Esophagus squamous epithelium (tissue), 5 donors: ENCODE data around the gene AP1G2. TPM values are rescaled to one million over a fixed set of nuclear protein-coding genes. Genes with fewer than 3 reads are reported as not detected.

Experiments
- DNase-seq: peaks from one replicate; lab custom pipeline; 2025; lab: John Stamatoyannopoulos, UW
- H3K27ac ChIP-seq, 4 donors: fragments of 200-600 bp; sonication (generic); one replicate each; pipeline ENCODE4 v1.5.1; 2016 to 2019; ENCODE audit warnings: mild to moderate bottlenecking in 1 of 4
- H3K27me3 ChIP-seq, 4 donors: fragments of 200-600 bp; sonication (generic); 1 replicate in 3 of 4; 2 replicates in 1 of 4; pipeline versions ENCODE4 v1.5.1 to v1.6.0; 2017 to 2021; ENCODE audit warnings: antibody characterized with exemption in 1 of 4
- H3K36me3 ChIP-seq, 3 donors: fragments of 200-600 bp; sonication (generic); one replicate each; pipeline ENCODE4 v1.5.1; 2016 to 2019
- H3K4me1 ChIP-seq, 3 donors: fragments of 200-600 bp; sonication (generic); one replicate each; pipeline ENCODE4 v1.5.1; 2017 to 2019
- H3K4me3 ChIP-seq, 4 donors: fragments of 200-600 bp; sonication (generic); 1 replicate in 3 of 4; 2 replicates in 1 of 4; pipeline ENCODE4 v1.5.1; 2016 to 2019; ENCODE audit warnings: mild to moderate bottlenecking in 2 of 4, moderate library complexity in 1 of 4
- H3K9me3 ChIP-seq, 3 donors: fragments of 200-600 bp; sonication (generic); one replicate each; pipeline ENCODE4 v1.5.1; 2016 to 2019
- CTCF ChIP-seq, 6 experiments: fragments of 450-650 bp in 4 of 6; fragments of 200-600 bp in 2 of 6; sonication (generic) in 2 of 6; IDR thresholded peaks; one replicate each; pipeline ENCODE4 v1.5.1; 2016 to 2019; ENCODE audit warnings: antibody characterized with exemption in 6 of 6, mild to moderate bottlenecking in 4 of 6, moderate library complexity in 4 of 6
- POLR2A ChIP-seq, 4 donors: fragments of 450-650 bp; IDR thresholded peaks; one replicate each; pipeline ENCODE4 v1.6.1; 2017; ENCODE audit warnings: antibody characterized with exemption in 4 of 4, mild to moderate bottlenecking in 4 of 4, moderate library complexity in 3 of 4
- WGBS, 2 donors: methylation state at CpG; one replicate each; pipeline ENCODE4 v1.1.5; 2018; 5-methylcytosine and 5-hydroxymethylcytosine counted together
- intact Hi-C: fragments of 100-400 bp; cut with DNase I; formaldehyde crosslinking; loops from one replicate; pipeline ENCODE4 v1.15.0; 2022
- total RNA-seq, 4 donors: library from RNA; depleted of rRNA; stranded (reverse); fragments of >200 nt; gene quantifications; one replicate each; pipeline ENCODE4 v1.1.0, GENCODE V29; 2016
- donor health status: DM: yes; HTN: yes; CAD: no.

Gene AP1G2
- total RNA-seq: 100 to 1,000 TPM in 1 of 4 donors, 10 to 100 TPM in 3; 58.0 to 116 (median 68.6) TPM

- H3K9me3 ChIP-seq: no peaks in the 10 kb centered on the region
- H3K27me3 ChIP-seq: peaks cover 0 to 16% (median 0%) of the 10 kb centered on the region in 4 donors
- peaks cover 0 to 37% (median 12%) of the 10 kb centered on the region in 3 donors for H3K36me3 ChIP-seq
- peaks cover 8 to 45% (median 16%) of the 10 kb centered on the region in 3 donors for H3K4me1 ChIP-seq
- no peak for TF ChIP-seq CTCF (IDR thresholded peaks at IDR 0.05)
- peak in 3 of 4 donors; percentile 25 to 75 (median 26) for TF ChIP-seq POLR2A (IDR thresholded peaks at IDR 0.05)
- intact Hi-C loops: no loop called here
- peak; percentile 43 for DNase-seq
- peak within 1 kb of the TSS; percentile 71 to 92 (median 88) for H3K27ac ChIP-seq
- H3K4me3 ChIP-seq: peak within 1 kb of the TSS; percentile 45 to 71 (median 68)
- WGBS, 2 donors: 2 to 3% methylated on average over 29 to 46 of the region's 53 CpGs
Measured at GRCh38 chr14:23567186-23568020, at the start of gene AP1G2. Gene AP1G2 (minus strand): TSS chr14:23567791. CDS start chr14:23567314, 477 bp downstream.

- no peak overlapping the region for H3K27ac ChIP-seq
- H3K4me1 ChIP-seq: peaks cover 0 to 12% (median 0%) of the 10 kb centered on the region in 3 donors
- no peak overlapping the region for H3K4me3 ChIP-seq
- DNase-seq: no peak
- TF ChIP-seq POLR2A (IDR thresholded peaks at IDR 0.05) (no peak), CTCF (IDR thresholded peaks at IDR 0.05) (no peak)
- peaks cover 0 to 11% (median 0%) of the 10 kb centered on the region in 4 donors for H3K27me3 ChIP-seq
- WGBS, 2 donors: 39 to 52% methylated on average over 5 of the region's 5 CpGs
- intact Hi-C loops: no loop called here
- no peaks in the 10 kb centered on the region for H3K9me3 ChIP-seq
- H3K36me3 ChIP-seq: no peaks in the 10 kb centered on the region
Measured at GRCh38 chr14:23615856-23616255, 48.3 kb upstream of the AP1G2 start.

- Histone ChIP-seq H3K4me1 (peaks cover 0 to 16% (median 0%) of the 10 kb centered on the region in 3 donors), H3K36me3 (no peaks in the 10 kb centered on the region), H3K27me3 (peaks cover 0 to 15% (median 0%) of the 10 kb centered on the region in 4 donors), H3K9me3 (no peaks in the 10 kb centered on the region), H3K4me3 (no peak overlapping the region), H3K27ac (no peak overlapping the region)
- intact Hi-C loops: no loop called here
- no peak for DNase-seq
- TF ChIP-seq POLR2A (IDR thresholded peaks at IDR 0.05): no peak
- TF ChIP-seq CTCF (IDR thresholded peaks at IDR 0.05): no peak
- no CpG with 5 or more reads among the region's 2 CpGs for WGBS, 2 donors
Measured at GRCh38 chr14:23614395-23614828, 46.8 kb upstream of the AP1G2 start.

GRCh38 chr14:23613242-23614070 lies 45.9 kb upstream of the AP1G2 start:
- Histone ChIP-seq H3K4me1 (peaks cover 0 to 16% (median 0%) of the 10 kb centered on the region in 3 donors), H3K36me3 (no peaks in the 10 kb centered on the region), H3K27me3 (peaks cover 0 to 15% (median 0%) of the 10 kb centered on the region in 4 donors), H3K4me3 (no peak overlapping the region), H3K9me3 (no peaks in the 10 kb centered on the region), H3K27ac (no peak overlapping the region)
- no peak for TF ChIP-seq CTCF (IDR thresholded peaks at IDR 0.05)
- TF ChIP-seq POLR2A (IDR thresholded peaks at IDR 0.05): no peak
- WGBS, 2 donors: 79 to 89% methylated on average over 6 of the region's 6 CpGs
- DNase-seq: no peak
- intact Hi-C loops: no loop called here
